RCC 7860 (cell line): ENCODE measurements around the gene TMEM120B.

Experiments
- DNase-seq: peaks from one replicate; pipeline ENCODE4 v3.0.0-alpha.2; 2015; ENCODE audit warnings: low spot score
- FAIRE-seq: peaks from 2 replicates; lab custom pipeline; 2012; peaks lifted over from hg19 to GRCh38; lab: Jason Lieb, UNC

Gene TMEM120B

DNA sequence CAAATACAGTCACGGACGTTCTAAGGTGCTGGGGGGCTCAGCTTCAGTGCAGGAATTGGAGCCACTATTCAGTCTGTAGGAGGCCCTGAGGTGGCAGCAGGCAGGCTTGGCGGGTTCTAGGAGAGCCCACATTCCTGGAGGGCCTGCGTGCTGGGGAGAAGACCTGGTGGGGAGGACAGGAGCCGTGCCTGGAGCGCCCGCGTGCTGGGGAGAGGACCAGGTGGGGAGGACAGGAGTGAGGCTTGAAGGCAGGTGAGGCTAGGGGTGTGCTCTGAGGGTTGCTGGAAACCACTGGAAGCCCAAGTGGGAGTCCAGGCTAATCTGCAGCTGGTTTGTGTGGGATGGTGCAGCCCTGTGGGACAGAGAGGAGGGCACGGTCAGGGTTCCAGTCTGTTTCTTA lies 57.8 kb downstream of the TMEM120B start:
- no peak for DNase-seq
- no peak for FAIRE-seq

DNA sequence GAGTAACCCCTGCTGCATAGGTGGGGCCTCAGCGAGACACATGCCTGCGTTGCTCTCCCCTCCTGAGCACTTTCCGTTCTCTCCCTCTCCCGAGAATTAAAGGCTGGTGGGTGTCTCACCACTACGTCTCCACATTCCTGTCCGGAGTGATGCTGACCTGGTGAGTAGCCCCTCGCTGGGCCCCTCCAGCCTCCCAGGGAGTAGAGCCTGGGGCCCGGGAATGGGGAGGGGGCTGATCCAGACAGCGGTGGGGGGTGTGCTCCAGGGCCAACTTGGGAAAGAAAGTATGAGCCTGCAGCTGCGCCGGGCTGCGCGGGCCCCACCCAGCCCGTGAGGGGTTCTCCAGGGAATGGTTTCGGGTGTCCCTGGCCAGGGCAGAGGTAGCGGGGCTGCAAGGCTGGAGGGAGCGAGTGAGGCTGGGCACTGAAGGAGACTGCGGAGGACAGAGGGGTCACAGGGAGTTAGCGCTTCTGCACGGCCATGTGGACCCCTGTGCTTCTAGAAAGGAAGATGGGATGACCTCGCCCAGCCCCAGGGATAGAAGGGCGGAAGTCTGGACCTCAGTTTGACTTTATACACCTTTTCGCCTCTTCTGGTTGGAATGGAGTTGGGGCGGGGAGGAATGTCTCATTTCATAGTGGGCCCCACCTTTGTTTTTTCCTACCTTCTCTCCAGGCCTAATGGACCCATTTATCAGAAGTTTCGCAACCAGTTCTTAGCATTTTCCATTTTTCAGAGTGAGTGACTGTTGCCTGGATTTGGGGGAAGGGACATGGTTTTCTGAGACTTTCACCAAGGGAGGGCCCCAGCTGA lies 58.5 kb downstream of the TMEM120B start:
- FAIRE-seq: no peak

DNA sequence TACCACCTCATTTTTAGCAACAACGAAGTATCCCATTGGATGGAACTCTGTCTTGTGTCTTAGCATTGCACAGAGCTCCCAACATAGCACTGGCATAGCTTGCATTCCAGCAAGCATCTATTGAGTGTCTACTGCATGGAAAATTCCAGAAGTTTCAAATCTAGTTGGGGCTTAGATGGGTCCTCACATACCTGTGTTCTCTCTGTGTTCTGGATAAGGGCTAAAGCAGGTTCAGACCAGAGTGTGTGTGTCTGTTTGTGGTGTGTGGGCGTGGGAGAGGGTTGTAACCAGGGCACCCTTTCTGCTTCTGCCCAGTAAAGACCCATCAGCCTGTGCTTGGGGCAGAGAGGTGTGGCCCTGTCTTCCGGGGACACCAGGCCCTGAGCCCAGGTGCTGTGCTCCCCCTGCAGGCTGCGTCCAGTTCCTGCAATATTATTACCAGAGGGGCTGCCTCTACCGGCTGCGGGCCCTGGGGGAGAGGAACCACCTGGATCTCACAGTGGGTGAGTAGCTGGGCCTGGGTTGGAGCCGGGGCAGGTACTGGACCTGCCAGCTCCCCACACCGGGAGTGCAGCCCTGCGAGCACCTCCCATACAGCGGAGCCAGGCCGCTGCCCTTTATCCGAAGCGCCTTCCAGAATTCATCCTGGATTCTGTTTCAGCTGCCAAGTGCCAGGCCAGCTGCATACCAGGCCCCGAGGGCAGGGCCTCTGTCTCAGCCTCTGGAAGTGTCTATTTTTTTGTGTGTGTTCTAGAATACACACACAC lies 60.6 kb downstream of the TMEM120B start:
- FAIRE-seq (no peak), DNase-seq (peak; percentile 55)

More for the DNA sequence above, 58.5 kb downstream of the TMEM120B start:
- DNase-seq: no peak

DNA sequence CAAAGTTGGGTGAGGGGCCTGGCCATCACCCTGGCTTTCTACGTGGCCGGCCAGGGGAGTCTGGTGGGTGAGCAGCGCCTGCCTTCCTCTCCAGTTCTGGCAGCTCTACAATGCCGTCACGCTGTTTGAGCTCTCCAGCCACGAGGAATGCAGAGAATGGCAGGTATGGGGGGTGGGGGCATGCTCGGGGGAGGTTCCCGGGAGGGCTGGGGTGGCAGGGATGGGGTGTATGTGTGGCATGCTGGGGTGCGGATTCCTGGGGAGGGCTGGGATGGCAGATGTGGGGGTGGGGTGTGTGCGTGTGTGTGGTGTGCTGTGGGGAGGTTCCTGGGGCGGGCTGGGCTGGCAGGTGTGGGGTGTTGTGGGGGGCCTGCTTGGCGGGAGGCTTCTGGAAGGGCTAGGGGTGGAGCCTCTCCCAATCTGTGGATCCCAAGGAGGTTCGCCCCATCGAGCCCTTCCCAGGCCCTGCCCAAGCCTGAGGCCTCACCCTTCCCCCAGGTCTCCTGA lies 62.5 kb downstream of the TMEM120B start:
- DNase-seq (no peak), FAIRE-seq (no peak)

DNA sequence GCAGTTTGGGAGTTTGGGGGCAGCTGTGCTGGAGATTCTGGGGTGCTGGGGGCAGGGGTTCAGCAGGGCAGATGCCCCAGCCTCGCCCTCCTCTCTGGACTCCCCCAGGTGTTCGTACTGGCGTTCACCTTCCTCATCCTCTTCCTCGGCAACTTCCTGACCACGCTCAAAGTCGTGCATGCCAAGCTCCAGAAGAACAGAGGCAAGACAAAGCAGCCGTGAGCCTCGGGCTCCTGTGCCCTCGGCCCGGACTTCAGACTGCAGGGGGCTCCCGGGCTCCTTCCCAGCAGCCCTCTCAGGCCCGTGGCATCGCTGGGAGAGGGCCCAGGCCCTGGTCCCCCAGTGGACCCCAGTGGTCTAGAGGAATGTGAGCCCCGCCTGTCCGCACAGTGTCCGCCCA lies 62.9 kb downstream of the TMEM120B start:
- DNase-seq: no peak
- FAIRE-seq: no peak

DNA sequence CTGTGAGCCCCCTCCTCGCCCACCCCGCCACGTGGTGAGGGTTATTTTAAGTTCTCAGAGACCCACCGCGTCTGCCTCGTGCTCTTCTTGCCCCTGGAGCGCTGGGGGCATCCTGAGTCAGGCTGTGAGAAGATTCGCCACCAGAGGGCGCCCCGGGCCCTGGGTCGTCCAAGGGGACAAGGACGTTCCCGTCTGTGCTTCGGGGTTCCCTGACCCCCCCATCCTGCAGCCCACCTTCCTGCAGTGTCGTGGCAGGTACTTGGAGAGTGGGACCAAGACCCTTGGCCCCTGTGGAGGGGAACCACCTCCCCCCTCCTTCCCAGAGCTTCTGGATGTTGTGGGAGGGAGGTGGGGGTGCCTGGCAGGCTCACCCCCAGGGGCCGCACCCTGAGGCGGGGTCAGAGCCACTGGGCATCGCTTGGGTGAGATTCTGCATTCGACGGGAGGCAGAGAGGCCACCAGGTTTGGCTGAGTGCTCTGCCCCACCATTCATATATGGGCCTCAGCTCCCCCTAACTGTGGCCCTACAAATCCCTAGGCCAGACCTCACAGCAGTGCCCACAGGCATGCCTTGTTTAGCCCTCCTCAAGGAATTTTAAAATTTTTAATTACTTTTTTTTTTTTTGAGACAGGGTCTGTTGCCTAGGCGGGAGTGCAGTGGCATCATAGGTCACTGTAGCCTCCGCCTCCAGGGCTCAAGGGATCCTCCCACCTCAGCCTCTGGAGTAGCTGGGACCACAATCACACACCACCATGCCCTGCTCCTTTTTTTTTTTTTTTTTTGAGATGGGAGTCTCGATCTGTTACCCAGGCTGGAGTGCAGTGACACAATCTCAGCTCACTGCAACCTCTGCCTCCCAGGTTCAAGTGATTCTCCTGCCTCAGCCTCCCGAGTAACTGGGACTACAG lies 63.9 kb downstream of the TMEM120B start:
- no peak for FAIRE-seq
- DNase-seq: no peak

DNA sequence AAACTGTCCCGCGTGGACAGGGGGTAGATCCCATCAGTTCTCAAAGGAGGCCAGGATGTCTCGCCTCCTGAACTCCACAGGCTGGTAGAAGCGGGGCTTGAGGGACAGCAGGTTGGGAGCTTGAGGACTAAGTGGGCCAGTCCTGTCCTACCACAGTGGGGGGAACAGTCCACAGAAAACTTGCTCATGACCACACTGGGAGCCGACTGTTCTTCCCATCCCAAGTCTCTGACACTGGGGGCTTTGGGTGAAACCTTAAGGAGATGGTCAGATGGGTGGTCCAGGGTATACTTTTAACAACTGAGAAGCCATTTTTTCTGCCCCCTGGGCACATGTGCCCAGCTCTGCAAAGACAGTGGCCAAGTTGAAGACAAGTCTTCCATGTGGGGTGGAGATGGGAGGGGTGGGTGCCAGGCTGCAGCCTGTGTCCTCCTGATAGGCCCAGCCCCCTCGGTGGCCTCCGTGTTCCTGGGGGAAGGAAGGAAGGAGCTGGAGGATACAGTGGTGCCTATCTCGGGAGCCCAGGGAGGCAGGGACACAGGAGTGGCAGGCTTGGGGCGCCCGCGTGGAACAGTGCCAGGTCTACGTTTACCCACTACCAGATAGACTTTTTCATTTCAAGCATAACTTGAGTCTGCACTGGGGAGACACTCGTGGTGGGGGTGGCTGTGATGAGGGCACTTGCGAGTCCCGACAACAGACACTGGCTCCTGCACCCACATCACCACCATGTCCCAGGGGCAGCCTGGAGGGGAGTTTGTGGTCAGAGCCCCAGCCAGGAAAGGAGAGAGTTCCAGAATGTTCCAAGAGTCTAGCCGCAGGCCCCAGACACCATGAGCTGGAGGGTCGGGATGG lies 66.2 kb downstream of the TMEM120B start:
- DNase-seq (no peak), FAIRE-seq (no peak)

DNA sequence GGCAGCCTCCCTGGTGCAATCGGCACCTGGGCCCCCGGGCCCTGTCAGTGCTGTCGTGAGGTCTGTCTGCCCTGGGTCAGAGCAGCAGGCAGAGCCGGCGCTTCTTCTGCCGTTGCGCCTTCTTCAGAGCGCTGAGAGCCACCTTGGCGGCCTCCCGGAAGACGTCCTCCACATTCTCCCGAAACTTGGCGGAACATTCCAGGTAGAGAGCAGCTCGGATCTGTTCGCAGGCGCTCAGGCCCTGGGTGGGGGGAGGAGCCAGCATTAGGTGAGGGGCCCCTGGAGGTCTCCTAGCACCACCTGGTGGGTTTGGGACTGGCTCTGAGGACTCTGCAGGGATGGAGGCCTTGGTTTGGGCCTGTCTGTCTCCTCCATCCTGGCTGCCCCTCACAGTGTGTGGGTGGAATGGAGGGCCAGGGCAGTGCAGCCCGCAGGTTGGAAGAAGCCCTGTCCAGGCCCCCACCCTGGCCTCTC lies 66.9 kb downstream of the TMEM120B start:
- FAIRE-seq (no peak), DNase-seq (no peak)

DNA sequence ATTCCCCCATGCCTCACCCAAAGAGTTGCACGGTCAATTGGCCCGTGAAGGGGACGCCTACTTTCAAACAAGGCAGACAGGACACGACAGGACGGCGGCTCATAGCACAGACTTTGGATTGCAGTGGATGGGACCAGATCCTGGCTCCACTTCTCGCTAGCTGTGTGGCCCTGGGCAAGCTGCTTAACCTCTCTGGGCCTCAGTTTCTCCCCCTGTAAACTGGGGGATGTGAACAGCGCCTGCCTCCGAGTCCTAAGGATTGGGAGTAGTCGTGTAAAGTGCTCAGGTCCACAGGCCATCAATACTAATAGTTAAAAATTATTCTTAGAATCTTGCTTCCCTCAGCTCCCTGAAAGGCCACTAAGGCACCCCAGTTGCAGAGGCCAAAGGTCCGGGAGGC lies 67.9 kb downstream of the TMEM120B start:
- no peak for FAIRE-seq
- no peak for DNase-seq

DNA sequence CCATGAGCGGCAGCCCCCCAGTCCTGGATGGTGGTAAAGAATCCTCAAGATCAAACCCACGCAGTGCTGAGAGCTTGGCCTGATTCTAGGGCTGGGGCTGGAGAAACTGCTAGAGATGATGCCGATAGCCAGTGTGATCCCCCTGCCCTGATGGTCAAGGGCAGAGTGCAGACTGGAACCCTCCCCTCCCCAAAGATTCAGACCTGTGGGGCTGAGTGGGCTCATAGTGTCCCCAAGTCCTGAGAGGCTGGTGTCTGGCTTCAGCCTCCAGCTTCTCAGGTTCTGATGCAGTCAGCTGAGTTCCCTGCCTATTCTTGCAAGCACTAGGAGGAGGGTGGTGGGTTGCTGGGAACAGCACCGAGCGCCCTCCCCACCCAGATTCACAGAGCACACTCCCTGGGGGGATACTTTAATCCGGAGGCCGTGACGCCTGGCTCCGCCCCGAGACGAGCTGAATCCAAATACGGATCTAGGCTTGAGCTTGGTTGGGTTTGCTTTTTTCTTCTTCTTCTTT lies 69.0 kb downstream of the TMEM120B start:
- DNase-seq (no peak), FAIRE-seq (no peak)

DNA sequence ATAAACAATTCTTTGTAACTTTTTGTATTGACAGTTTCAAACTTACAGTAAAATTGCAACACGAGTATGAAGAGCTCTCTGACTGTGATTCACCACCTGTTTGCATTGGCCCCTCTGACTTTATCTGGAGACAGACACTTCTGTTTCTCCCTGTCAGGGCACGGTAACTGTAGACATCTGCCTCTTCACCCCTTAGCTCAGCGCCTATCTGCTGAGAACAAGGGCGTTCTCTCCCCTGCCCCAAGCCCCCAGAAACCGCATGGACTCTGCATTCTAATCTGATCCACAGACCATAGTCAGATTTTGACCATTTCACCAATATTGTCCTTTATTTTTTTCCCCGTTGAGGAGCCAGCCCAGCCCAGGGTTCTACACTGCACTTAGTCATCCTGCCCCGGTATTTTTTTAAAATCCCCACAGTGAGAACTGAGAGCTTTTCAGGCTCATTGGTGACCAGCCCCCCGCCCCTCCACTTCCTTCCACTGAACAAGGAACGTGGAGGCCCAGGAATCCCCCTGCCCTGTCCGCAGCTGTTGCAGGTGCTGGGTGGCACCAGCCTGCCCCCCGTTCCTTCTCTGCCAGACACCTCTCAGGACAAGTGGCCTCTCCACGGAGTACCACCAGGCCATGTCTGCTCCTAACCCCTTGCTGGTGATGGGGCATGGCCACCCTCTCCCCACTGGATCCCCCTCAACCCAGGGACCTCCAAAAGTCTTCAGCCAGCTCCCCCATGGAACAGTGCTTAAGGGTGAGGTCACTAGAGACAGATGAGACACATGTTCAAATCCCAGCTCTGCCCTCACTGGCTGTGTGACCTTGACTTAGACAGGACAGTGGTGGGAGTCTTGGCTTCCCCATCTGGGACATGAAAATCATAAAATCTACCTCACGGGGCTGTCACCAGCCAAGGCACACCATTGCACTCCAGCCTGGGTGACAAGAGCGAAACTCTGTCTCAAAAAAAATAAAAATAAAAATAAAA lies 69.7 kb downstream of the TMEM120B start:
- no peak for FAIRE-seq

DNA sequence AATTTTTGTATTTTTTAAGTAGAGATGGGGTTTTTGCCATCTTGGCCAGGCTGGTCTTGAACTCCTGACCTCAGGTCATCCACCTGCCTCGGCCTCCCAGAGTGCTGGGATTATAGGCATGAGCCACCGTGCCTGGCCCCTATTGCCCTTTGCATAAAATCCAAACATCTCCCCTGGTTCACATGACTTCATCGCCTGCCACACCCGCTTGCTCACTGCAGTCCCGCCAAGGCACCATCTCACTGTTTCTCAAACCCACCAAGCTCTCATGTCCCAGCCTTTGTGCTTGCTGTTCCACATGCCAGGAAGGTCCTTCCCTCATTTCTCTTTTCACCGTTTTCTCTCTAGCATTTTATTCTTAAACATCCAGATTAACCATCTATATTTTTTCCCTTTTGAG lies 71.2 kb downstream of the TMEM120B start:
- DNase-seq: peak; percentile 73
- no peak for FAIRE-seq

More for the DNA sequence above, 69.7 kb downstream of the TMEM120B start:
- no peak for DNase-seq

DNA sequence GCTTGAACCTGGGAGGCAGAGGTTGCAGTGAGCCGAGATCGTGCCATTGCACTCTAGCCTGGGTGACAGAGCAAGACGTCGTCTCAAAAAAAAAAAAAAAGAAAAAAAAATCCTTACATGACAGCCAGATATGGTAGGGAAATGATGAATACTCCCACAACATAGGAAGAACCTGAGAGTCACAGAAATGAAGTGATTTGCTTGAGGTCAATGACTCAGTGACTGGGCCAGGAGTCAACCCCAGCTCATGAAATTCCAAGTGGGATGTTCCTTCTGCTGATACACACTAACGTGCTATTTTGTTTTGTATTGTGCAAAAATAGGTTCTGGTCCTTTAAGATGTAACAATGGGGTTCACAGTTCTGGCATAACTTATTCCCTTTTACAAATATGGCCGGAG lies 71.9 kb downstream of the TMEM120B start:
- FAIRE-seq (peak; percentile 93), DNase-seq (peak; percentile 95)

DNA sequence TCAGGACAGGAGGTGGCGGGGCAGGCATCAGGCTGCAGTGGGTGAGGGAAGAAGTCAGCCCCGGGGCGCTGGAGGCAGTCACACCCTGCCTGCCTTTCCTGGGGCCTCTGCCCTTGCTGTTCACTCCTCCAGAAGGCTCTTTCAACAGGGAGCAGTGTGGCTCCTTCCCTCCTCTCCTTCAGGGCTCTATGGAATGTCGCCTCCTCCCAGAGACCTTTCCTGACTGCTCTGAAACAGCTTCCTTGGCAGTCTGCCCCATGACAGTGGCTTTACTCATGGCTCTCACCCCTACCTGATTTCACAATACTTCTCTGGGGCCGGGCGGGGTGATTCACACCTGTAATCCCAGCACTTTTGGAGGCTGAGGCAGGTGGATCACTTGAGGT lies 73.9 kb downstream of the TMEM120B start:
- DNase-seq (peak; percentile 97), FAIRE-seq (peak; percentile 75)

DNA sequence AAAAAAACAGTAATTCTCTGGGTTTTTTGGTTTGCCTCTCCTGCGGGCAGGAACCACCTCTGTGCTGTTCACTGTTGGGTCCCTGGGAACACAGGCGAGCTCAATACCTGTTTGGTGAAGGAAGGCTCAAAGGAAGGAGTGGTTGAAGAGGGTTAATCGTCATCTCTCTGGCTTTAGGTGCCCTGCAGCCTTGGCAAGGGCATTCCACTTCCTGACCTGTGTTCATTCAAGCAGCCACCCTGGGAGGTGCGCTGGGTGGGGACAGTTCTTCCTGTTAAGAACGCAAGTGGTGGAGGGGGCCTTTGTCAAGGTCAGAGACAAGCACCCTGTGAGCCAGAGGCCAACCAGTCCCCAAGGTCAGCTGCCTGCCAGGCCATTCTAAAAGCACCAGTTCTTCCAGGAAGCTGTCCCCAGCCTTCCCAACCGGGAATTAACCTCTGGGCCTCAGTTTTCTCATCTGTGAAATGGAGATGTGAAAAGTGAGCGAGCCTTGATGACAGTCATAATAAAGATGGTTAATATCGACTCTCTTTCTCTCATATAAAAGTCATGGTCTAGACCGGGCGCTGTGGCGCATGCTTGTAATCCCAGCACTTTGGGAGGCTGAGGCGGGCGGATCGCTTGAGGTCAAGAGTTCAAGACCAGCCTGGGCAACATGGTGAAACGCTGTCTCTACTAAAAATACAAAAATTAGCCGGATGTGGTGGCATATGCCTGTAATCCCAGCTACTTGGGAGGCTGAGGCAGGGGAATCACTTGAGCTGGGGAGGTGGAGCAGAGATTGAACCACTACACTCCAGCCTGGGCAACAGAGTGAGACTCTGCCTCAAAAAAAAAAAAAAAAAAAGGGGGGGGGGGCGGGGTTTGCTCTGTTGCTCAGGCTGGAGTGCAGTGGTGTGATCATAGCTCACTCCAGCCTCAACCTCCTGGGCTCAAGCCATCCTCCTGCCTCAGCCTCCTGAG lies 74.8 kb downstream of the TMEM120B start:
- DNase-seq (no peak), FAIRE-seq (no peak)

DNA sequence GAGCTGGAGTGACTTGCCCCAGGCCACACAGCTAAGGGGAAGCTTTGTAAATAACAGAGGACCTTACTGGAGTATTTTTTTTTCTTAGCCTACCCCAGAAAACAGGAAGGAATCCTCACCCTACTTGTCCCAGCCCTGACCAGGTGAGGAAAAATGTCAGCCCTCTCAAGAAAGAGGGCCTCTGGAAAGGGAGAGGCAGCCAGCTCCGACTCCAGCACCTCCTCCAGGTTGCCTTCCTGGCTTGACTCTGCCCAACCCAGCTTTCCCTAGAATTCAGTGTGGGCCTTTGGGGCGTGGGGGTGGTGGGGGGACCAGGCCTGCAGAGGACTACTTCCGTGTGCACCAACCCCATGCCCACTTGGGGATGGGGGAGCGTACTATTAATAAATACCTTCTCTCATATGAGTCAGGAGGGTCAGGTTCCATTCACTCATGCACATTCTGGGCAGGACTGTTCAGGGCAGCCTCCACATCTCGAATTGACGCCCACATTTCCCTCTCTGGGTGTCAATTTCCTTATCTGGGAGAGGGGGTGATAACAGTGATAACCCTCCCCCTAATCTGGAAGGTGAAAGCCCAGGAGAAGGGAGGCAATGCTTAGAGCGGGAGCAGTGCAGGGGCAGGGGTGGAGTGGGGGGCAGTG lies 75.7 kb downstream of the TMEM120B start:
- DNase-seq (no peak), FAIRE-seq (no peak)

DNA sequence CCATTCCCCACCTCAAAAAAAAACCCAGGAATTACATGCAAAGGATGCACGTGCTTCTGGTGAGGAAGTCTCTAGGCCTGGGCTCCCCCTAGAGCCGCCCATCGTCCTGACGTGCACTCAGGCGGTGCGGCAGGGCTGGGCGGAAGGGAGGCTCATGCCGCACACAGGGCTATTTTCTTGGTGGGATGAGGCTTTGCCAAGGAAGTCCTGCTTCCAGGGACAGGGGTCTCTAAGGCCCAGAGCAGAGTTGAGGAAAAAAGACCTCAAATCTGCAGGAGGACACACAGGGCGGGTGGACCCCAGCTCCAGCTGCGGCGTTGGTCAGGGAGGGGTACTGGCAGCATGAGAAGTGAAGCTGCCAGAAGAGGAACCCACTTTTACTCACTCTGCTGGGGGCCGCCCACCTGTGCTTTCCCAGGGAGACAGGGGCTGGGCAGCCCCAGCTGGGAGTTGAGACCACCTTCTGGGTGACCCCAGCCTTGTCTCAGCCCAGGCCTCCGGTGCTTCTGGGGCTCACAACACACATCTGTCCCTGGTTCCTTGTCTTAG lies 76.8 kb downstream of the TMEM120B start:
- DNase-seq: no peak
- no peak for FAIRE-seq
